Measurements from ENCODE around the gene RAB8A.
A peak's percentile ranks its signal among the peaks of the same experiment; 100 is the strongest.
"Not testable (repeated sequence)": the region's sequence is repeated elsewhere in the genome, so short reads cannot be mapped to it uniquely, and the experiment has no call there.

Gene RAB8A

DNA sequence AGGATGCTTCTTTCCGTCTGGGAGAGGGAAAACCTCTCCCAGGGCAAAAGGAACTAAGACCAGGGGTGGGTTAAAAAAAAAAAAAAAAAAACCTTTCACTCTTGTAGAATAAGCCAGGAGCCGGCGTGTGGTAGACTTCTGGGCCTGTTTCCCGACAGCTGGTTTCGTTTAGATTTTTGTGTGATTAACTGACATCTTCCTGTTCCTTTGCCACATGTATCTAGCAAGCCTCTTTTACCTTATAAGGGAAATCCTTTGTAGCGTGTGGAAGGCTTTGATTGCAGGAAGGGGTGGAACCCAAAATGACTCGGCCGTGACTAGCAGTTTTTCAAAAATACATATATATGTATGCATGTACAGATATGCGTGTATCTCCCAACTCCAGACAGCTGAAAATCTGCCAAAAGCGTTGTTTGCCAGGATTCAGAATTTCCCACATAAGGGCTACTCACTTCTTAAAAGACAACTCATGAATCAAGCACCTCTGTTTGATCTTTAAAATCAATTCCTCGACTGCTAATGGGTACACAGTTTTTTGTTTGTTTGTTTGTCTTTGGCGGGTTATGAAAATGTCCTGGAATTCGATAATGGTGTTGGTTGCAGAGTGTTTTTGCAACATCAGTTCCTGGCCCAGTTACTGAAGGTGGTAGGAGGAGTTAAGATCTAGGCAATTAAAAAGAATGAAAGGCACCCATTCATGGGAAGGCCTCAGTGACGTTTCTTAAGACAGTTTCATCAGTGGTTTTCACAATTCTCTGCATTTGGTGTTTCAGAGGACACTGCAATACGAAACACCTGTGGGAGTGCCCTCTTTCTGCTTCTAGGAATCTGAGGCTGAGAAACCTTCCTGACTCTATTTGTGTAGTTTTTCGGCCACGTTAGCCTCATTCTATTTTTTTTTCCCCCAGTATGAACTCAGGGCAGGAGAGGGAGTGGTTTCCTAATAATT, 32.7 kb upstream of the RAB8A start:
- peak; percentile 12 to 98 for DNase-seq

DNA sequence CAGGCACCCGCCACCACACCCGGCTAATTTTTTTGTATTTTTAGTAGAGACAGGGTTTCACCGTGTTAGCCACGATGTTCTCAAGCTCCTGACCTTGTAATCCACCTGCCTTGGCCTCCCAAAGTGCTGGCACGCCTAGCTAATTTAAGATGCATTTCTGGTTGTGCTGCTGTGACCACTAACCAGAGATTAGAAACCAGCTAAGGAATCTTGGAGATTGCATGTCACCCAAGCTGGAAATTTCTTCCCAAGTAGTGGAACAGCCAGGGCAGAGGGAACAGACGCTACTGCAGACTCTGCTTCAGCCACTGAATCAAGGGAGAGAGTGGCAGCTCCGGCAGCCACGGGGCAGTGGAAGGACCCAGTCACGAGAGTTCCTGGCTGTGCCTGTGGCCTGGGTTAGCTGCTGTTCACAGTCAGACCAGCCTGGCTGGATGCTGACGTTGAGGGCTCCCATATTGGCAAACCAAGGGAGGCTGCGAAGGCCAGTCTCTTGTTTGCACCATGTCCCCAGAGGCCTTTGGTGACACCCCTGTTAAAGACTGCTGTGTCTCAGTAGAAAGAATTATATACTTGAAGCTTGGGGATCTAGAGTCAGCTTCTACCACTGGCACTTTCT, 27.5 kb upstream of the RAB8A start:
- no peak for DNase-seq

DNA sequence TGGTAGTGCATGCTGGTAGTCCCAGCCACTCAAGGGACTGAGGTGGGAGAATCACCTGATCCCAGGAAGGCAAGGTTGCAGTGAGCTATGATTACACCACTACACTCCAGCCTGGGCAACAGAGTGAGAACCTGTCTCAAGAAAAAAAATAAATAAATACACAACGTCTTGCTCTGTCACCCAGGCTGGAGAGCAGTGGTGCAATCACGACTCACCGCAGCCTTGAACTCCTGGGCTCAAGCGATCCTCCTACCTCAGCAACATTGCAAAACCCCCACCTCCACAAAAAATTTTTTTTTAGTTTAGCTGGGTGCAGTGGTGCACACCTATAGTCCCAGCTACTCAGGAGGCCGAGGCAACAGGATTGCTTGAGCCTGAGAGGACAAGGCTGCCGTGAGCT, 26.6 kb upstream of the RAB8A start:
- no peak for DNase-seq

DNA sequence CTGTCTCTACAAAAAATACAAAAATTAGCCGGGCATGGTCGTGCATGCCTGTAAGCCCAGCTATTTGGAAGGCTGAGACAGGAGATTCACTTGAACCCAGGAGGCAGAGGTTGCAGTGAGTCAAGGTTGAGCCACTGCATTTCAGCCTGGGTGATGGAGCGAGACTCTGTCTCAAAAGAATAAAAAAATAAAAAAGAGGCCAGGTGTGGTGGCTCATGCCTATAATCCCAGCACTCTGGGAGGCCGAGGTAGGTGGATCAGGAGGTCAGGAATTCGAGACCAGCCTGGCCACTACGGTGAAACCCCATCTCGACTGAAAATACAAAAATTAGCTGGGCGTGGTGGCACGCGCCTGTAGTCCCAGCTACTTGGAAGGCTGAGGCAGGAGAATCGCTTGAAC, 24.3 kb upstream of the RAB8A start:
- DNase-seq = not testable (repeated sequence)

DNA sequence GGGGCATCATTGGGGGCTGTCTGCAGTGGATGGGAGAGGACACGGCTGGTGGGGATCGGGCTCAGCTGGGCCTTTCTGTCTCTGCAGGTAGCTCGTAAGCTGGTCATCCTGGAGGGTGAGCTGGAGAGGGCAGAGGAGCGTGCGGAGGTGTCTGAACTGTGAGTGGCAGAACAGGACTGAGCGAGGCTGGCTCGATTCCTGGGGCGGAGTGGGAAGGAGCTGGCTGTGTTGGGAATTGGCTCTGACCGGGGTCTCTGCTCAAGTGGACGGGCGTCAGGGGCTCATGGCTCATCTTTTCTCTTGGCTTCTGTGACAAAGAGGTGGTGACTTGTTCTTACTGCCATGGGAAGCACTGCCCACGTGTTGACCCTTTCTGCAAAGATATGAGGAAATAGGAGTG, 23.7 kb upstream of the RAB8A start:
- DNase-seq = no peak

DNA sequence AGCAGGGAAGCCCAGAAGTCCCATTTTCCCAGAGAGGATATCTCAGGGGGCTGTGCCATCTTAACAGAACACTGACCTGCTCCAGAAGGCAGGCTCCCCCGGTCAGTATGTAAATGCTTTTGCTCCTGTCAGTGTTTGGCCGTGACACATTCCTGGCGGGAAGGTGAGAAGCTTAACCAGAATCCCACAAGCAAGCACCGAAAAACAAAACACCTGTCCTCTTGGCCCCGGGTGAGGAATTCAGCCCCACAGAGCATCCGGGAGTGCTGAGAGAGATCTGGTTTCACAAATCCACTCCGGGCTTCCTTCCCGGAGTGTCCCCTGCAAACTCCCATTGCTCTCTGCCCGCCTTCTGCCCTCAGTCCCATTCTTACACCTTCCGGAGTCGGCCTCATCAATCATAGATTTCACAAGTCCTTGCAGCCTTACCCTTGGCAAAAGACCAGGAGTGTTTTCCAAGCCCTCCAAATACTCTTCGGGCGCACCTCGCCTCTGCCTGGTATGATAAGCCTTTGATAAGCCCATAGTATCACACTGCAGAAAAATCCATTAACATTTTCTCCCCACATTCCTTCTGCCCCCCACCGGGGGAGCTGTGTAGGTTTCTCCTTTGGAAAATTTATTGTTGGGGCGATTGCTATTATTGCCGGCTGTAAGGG, 23.2 kb upstream of the RAB8A start:
- DNase-seq = no peak

DNA sequence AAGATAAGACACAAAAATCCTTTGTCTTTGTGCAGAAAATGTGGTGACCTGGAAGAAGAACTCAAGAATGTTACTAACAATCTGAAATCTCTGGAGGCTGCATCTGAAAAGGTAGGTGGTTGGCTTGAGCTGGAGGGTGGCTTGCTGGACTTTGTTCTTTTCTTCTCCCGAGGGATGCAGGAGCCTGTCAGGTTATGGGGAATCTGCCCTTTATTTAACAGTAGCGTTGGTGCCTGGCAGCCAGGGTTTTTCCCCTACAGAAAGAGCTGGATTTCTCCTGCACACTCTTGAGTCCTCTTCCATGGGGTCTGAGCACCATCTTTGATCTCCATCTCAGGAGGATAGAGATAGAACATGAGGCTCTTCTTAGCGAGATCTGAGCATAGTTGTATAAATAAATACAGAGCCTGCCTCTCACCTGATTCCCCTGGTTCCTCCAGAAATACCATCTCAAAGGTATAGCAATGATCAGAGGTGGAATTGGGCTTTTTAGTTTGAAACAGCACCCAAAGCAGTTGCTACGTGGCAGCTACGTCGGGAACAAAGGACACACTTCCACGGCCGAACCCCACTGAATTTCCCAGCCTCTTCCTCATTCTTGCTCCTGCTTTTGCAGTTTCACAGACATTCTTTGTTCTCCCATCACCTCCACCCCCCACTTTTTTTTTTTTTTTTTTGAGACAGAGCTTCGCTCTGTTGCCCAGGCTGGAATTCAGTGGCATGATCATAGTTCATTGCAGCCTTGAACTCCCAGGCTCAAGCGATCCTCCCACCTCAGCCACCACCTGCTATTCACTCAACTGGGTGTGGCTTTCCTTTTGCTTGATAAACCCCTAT, 22.5 kb upstream of the RAB8A start:
- no peak for DNase-seq

DNA sequence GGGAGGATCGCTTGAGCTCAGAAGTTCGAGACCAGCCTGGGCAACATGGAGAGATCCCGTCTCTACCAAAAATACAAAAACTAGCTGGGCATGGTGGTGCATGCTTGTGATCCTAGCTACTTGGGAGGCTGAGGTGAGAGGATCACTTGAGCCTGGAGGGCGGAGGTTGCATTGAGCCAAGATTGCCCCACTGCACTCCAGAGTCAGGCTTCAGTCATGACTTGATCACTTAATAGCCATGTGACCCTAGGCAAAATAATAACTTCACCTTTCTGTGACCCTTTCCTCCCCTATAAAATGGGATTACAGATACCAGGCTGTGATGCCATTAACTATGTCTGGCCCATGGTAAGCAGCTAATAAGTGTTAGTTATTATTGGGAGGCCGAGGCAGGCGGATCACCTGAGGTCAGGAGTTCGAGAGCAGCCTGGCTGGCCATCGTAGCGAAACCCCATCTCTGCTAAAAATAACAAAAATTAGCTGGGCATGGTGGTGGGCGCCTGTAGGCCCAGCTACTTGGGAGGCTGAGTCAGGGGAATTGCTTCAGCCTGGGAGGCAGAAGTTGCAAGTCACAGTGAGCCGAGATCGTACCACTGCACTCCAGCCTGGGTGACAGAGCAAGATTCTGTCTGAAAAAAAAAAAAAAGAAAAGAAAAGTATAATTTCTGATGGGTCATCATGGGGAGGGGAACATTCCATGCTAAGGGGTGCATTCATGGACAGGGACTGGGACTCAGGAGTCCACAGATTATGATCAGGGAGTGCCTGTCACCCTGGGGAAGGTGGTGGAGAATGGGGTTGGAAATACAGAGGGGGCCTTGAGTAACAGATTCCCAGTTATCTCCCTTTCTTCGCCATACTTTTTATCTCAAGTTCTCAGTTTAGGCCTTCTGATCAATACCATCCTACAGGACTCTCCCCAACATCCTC, 19.9 kb upstream of the RAB8A start:
- DNase-seq = no peak

DNA sequence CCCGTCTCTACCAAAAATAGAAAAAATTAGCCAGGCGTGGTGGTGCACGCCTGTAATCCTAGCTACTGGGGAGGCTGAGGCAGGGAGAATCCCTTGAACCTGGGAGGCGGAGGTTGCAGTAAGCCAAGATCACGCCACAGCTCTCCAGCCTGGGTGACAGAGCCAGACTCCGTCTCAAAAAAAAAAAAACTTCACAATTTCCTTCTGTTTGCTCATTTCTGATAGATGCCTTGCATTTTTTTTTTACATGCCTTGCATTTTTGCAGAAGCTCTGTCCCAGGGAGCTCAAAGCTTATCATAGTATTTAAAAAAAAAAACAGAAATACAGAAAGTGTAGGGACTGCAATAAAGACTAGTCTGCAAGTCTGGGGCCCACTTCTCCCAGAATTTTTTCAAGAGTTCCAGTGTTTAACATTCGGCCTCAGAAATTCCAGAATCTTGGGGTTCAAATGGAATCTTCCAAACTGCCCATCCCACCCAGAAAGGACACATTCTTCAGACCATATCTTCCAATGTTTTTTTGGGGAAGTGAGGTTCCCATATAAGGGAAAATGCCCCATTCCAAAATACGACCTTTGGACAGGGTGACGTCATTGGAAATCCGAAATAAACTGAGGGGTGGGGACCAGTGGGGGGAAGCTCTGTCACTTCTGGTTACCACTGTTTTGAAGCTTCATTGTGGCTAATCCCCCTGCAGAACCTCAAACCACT, 17.2 kb upstream of the RAB8A start:
- no peak for DNase-seq

DNA sequence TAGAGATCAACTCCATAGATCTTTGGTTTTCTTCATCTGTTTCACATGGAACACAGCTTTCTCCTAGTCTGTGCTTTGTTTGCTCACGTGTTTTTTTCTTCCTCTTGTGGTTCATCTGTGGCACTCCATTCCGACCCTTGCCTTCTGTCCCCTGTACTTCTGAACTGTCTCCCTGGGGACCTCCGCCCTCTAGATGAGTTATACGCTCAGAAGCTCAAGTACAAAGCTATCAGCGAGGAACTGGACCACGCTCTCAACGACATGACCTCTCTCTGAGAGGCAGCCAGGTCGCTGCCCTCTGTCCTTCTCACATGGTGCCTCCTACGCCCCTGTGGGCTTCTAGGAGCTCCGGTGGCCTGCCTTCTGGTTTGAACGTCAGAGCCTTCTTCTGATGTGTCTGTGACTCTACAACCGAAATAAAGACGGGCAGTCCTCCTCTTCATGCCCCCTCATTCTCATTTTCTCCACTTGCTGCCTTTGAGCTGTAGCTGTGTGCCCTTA, 16.6 kb upstream of the RAB8A start:
- DNase-seq = no peak

DNA sequence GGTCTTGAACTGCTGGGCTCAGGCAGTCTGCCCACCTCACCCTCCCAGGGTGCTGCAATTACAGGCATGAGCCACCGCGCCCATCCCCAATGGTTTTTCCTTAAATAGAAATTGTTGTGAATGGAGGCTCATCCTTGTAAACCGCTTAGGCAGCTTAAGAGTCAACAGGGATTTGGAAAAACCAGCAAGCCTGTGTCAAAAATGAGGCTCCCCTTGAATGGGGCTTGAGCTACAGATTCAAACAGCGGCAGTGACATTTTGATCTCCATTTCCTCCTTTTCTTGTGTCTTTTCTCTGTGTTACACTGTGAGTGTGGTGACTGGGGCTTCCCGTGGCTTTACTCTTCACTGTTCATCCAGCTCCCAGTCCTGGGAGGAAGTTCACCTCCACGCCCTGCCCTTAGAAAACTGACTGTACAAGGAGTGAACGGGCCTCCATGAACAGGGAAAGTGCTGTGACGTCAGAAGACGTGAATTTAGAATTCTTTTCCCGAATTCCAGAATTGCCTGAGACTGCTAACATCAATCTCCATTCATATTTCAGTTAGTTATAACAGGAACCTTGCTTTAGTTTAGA, 15.3 kb upstream of the RAB8A start:
- DNase-seq = no peak

DNA sequence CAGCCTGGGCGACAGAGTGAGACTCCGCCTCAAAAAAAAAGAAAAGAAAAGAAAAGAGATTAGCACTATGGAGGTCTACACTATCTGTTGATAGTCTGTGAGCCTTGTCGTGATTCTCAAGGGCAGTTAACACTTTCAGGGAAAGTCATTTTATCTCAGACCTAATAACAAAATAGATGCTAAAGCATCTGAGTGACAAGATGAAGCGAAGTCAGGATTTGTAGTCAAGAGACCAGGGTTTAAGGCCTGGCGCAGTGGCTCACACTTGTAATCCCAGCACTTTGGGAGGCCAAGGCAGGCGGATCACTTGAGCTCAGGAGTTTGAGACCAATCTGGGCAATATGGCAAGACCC, 13.3 kb upstream of the RAB8A start:
- DNase-seq = no peak

DNA sequence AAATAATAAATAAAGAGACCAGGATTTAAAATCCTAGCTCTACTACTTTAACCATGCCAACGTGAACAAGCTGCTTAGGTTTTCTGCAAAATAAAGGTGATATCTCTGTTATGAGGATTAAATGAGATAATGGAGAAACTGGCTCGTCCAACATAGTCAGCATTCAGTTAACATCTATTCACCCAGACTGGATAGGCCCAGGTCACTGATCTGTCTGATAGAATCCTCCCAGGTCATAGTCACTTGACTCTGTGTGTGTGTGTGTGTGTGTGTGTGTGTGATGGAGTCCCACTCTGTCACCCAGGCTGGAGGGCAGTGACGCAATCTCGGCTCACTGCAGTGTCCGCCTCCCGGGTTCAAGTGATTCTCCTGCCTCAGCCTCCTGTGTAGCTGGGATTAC, 12.9 kb upstream of the RAB8A start:
- DNase-seq = no peak

DNA sequence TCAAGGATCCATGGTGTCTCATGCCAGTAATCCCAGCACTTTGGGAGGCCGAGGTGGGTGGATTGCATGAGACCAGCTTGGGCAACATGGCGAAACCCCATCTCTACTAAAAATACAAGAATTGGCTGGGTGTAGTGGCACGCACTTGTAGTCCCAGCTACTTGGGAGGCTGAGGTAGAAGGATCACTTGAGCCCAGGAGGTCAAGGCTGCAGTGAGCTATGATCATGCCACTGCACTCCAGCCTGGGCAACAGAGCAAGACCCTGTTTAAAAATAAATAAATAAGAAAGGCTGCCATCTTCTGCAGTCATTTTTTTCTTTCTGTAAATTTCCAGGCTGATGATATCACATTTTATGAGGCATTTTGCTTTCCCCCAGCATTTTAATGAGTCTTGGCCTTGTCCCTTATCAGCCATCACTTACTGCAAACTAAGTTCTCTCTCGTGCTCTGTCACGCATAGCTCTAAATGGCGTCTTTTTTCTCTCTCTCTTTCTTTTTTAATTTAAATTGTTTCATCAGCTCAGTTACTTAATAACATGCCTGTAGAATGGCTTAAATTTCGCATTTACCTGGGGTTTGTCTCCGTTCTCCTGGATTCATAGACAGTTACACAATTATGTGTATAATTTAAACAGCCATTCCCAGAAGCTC, 12.2 kb upstream of the RAB8A start:
- DNase-seq = not testable (repeated sequence)

DNA sequence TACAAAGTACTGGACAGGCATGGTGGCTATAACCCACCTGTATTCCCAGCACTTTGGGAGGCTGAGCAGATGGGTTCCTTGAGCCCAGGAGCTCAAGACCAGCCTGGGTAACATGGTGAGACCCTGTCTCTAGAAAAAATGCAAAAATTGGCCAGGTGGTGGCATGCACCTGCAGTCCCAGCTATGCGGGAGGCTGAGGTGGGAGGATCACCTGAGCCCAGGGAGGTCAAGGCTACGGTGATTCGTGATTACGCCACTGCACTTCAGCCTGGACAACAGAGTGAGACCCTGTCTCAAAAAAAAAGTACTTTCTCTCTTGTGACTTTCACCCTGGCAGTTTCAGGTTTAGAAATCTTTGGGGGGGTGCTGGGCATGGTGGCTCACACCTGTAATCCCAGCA, 11.2 kb upstream of the RAB8A start:
- DNase-seq = no peak

DNA sequence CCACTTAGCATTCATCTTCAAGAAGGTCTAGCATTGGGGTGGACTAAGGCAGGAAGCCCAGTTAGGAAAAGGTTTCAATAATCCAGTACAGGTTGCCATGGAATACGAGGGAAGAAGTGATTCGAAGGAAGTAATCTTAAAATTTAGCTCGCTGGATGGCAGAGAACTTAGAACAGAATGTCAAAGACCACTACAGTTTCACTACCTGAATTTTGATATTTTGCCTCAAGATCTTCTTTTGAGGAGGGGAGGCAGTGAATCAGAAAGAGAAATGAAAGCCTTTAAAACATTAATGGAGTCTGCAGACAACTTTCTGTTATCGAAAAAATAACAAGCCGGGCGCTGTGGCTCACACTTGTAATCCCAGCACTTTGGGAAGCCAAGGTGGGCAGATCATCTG, 7.0 kb upstream of the RAB8A start:
- DNase-seq = no peak

DNA sequence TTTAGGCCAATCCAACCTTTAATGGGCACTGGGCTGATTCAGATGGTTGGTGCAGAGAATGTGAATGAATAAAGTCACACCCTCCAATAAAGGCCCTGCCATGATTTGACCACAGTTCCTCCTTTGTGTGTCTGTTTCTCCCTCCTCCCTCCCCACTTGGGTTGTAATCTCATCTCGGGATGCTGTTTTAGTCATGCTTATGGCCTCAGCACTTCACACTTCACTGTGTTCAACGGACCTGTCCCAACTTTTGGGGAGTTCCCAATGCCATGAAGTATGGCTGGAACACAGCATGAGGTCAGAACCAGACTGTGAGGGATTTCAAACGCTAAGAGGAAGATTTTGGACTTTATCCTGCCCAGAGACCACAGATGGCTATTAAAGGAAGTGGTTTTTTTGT, 5.6 kb upstream of the RAB8A start:
- no peak for DNase-seq

DNA sequence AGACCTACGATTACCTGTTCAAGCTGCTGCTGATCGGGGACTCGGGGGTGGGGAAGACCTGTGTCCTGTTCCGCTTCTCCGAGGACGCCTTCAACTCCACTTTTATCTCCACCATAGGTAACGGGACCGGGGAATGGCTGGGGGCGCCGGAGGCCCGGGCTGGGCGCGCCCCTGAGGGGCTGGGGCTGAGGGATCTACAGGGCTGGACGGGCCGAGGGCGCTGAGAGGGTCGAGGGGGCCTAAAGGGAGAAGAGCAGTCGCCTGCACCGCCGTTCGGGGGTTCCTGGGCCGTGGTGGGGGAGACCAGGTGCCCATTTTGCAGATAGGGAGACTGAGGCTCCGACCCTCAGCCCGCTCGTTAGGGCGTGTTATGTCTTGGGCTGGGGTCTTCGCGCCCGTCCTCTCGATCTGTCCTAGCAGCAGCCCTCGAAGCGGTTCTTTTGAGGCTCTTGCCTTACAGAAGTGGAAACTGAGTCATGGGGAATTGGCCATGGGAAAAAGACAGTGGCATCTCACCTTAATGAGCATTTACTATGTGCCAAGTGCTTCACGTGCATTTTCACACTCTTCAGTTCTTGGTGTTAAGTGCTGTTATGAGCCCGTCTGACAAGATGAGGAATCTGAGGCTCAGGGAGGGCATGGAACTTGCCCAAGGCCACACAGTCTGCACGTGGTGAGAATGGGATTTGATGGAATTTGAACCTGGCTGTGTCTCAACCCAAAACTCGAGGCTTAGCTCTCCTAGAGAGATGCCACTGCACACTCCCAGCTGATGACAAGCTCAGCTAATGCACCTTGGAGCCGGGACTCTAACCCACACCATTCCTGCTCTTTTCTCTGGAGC, 442 bp downstream of the RAB8A start:
- no peak for DNase-seq

DNA sequence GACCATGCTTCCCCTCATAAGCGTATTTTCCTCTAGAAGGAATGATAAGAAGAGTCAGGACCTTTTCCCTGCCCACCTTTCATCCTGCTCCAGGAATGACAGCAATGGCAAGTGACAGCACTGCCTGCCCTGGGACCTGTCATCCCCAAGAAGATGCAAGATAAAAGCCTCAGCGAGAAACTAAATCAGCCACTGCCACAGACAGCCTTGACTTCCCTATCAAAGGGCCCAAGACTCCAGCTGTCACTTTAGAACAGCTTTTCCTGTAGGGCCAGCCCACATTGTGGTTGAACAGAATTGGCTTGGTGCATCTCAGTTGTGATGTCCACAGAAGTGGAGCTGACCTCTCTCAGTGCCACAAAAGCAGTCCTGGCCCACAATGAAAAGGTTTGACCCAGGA, 1.1 kb downstream of the RAB8A start:
- no peak for DNase-seq
